GM21786 (cell line): Measurements from ENCODE around the gene ESCO1.
"Not testable (repeated sequence)": the region's sequence is repeated elsewhere in the genome, so short reads cannot be mapped to it uniquely, and the experiment has no call there.

Experiments used
- ATAC-seq: cut with Tn5 transposase; IDR thresholded peaks from one replicate; pipeline ENCODE4 v1.9.1; 2021; ENCODE audit not compliant: unreplicated experiment

Gene ESCO1

DNA sequence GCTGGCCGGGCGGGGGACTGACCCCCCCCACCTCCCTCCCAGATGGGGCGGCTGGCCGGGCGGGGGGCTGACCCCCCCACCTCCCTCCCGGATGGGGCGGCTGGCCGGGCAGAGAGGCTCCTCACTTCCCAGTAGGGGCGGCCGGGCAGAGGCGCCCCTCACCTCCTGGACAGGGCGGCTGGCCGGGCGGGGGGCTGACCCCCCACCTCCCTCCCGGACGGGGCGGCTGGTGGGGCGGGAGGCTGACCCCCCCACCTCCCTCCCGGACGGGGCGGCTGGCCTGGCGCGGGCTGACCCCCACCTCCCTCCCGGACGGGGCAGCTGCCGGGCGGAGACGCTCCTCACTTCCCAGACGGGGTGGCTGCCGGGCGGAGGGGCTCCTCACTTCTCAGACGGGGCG lies 8.1 kb downstream of the ESCO1 start:
- not testable (repeated sequence) for ATAC-seq

DNA sequence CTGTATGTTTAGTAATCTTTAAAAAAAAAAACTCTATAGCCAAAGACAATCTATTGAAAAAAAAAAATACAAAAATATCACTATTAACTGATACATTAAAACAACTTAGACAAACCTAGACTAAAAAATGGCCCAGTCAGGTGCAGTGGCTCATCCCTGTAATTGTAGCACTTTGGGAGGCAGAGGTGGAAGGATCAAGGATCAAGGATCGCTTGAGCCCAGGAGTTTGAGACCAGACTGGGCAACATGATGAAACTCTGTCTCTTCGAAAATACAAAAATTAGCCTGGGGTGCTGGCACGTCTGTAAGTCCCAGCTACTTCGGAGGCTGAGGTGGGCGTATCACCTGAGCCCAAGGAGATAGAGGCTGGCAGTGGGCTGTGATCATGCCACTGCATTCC lies 16.1 kb downstream of the ESCO1 start:
- ATAC-seq = no peak

DNA sequence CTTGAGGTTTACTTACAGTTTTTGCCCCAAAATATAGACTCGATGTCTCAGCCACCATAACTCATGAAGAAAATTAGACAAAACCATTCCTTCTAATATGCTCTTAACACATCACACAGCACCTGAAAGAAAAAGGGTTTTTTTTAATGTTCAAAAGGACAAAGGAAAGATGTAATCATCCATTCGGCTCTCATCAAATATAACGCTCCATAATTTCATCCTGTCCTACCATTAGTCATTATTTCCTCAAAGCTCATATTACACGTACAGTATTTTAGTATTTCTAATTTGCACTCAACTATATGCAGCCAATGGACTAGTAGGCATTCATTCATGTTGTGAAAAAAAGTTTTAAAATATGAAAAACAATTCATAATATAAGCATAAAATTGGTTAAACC lies 24.8 kb downstream of the ESCO1 start:
- no peak for ATAC-seq

DNA sequence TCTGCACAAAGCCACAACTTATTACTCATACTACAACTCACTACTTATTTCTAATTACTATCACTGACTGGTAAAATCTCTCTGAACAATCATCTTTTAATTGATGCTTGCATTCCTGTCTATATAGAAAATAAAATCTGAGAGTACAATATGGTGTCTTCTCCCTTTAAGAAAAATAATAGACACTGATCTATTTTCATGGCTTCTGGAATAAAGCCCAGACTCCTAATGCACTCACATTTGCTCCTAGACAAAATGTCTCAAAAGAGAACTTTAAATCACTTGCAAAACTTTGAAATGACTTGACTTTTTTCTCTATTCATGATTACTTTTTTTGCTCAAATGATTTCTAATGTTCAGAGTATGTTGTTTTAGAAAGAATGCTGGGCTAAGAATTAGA lies 28.7 kb downstream of the ESCO1 start:
- no peak for ATAC-seq

DNA sequence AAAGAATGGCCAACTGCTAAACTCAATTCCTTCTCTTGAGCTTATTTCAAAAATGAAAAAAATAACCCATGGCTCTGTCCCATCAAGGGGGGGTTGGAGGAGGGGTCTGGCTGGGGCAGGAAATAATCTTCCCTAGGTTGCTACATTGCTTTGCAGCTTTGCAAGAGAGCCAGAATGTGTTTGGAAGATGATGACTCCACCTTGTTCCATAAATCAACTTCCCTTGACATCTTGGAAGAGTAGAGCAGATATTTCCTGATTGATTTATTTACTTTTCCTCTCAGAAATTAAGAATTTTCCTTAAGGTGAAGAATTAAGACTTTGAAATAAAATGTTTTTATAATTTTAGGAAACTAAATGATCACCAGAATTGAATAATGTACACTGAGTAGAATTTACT lies 41.3 kb downstream of the ESCO1 start:
- ATAC-seq = no peak

DNA sequence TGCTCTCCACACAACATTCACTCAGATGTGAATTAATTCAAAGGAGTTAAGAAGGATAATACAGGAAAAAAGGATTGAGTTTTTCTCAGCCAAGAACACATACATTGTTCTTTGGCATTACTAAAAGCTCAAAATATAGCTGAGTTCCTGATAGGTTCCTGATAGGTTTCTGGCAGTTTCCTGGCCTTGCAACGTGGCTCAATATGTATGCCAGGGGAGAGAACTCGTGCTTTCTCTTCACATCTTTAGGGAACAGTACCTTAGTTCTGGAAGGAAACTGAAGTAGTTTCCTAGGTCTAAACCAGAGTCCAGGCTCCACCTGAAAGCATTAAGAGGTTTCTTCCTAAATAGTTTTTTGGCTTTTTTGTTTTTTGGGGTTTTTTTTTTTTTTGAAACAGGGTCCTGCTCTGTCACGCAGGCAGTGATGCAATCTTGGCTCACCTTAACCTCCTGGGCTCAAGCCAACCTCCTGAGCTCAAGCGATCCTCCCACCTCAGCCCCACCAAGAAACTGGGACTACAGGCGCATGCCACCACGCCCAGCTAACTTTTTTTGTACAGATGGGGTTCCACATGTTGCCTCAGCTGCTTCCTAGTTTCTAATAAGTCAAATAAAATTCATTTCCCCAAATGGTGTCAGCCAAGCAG lies 42.8 kb downstream of the ESCO1 start:
- ATAC-seq = no peak

DNA sequence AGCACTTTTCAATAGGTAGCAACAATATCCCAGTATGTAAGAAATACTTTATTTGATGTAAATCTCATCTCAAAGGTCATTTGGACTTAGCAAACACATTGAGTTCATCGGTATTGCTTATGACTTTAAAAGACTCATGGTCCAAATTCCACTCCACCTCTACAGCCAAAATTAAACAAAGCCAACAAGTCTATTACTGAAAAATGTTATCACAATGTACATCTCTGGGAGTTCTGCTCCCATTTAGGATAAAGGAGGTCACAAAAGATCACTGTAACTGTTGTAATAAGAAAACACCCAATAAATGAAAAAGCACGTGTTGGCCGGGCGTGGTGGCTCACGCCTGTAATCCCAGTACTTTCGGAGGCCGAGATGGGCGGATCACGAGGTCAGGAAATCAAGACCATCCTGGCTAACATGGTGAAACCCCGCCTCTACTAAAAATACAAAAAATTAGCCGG lies 50.0 kb downstream of the ESCO1 start:
- ATAC-seq = no peak

DNA sequence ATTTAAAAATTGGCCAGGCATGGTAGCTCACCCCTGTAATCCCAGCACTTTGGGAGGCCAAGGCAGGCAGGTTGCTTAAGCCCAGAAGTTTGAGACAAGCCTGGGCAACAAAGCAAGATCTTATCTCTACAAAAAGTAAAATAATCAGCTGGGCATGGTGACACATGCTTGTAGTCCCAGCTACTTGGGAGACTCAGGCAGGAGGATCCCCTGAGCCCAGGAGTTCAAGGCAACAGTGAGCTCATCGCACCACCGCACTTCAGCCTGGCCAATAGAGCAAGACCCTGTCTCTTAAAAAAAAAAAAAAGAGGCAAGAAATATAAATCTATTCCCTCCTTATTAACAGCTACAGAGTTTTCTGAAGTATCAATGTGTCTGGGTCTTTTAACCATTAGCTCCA lies 51.9 kb downstream of the ESCO1 start:
- ATAC-seq = no peak

DNA sequence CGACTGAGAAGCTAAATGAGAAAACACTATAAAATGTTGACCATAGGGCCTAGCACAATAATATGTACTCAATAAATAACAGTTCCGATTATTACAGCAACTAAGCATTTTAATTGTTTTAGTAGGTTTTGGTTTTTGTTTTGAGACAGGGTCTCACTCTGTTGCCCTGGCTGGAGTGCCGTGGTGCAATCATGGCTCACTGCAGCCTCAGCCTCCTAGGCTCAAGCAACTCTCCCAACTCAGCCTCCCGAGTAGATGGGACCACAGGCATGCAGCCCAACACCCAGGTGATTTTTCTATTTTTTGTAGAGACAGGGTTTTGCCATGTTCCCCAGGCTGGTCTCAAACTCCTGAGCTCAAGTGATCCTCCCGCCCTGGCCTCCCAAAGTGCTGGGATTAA lies 54.1 kb downstream of the ESCO1 start:
- no peak for ATAC-seq

DNA sequence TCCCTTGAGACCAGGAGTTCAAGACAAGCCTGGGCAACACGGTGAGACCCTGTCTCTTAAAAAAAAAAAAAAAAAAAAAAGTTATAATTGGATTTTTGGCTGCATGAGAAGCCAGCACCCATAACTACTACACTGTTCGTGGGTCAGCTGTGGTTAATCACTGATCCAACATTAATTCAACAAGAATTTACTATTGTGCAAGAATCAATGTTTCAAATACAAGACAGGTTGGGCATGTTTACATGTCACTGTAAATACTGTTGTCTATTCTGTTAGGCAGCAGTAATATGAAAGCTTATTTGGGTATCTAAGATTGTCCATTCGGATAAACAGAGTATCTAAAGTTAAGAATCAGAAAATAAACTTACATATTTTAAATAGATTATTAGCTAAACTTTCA lies 62.3 kb downstream of the ESCO1 start:
- no peak for ATAC-seq

DNA sequence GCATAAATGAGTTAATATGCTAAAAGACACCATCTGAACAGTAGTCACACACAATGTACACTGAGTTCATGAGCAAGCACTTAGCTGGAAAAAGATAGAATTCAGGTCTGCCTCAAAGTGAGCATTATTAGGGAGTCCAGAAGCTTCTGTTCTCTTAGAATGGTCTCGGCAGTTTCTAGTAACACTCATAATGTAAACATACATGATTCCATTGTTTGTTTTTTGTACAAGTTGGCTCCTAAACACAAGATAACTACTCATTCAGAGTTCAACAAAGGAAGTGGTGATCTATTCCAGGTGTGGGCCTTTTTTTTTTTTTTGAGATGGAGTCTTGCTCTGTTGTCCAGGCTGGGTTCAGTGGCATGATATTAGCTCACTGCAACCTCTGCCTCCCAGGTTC lies 66.2 kb downstream of the ESCO1 start:
- no peak for ATAC-seq

DNA sequence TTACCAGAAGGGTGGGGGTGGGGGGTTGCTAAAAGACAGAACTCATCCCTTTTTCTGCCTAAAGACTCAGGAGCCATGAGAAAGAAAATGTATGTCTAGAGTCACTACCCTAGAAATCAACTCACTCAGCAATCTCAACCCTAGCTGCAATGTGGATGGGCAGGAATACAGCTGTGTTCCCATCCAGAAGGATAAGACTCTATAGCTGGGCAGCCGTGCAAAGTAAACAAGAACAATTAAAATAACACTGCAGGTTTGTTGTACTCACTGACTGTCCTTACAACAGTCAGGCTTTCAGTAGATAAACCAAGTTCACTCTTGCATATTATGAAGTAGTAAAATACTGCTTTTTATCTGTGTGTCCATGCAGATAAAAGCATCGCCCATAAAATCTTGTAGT lies 74.0 kb downstream of the ESCO1 start:
- ATAC-seq = no peak

DNA sequence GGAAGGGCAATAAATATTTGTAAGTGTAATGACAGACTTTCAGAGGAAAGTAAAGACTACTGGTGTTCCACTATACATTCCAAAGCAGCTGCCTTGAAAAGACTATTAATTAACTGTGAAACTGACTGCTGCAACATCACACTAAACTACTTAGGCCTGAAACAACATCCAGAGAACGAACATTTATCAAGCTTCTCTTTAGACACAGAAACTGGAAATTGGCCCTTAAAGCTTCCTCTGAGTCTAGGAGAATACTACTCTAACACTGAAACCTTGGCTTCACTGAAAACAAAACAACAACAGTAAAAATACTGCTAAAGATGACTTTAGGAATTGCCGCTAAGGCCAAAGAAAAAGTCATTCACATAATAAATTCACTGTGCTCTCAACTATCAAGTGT lies 74.6 kb downstream of the ESCO1 start:
- ATAC-seq = no peak

DNA sequence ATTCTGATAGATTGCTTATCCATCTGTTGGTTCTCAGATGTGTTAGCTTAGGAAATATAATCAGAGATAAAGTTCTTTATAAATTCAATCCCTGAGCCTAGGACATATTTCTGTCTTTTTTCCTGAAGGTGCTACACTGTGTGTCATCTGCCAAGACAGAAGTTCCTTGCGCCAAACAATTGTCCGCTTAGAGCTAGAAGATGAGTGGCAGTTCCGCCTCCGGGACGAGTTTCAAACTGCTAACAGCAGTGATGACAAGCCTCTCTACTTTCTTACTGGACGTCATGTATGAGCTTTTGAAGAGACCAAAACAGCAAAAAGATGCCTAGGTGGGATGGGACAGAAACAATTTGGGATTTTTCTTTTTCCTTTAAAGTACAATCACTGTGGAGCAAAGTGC lies 78.0 kb downstream of the ESCO1 start:
- ATAC-seq = no peak

DNA sequence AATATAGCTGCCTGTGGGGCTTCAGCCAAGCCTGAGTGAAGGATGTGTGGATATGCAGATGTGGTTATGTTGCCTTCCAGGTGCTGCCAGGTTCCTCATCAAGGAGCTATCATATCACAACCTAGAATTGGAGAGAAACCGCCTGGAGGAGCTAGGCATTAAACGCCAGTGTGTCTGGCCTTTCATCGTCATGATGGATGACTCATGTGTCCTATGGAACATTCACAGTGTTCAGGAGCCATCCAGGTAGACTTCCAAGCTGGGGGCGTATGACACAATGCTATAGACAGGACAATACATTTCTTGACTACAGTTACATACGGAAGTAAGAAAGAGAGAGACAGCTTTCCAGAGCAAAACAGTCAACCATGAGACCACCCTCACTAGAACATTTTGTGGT lies 86.8 kb downstream of the ESCO1 start:
- ATAC-seq = no peak

DNA sequence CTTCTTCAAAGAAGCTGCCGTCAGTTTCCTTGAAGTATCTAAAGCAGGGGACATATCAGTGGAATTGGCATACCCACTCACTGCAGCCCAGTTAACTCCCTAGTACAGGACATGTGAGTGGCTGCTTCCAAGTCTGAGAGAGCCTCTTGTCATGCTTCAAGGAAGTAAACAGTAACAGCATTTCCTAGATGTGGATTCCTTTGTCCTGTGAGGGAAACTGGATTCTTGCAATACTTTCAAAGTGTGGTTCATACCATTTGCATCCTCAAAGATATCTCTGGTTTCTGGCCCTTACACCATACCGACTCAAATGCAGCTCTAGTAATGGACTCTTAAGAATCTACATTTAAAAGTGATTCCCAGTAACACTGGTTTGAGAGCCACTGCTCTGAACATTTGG lies 87.2 kb downstream of the ESCO1 start:
- ATAC-seq = no peak

DNA sequence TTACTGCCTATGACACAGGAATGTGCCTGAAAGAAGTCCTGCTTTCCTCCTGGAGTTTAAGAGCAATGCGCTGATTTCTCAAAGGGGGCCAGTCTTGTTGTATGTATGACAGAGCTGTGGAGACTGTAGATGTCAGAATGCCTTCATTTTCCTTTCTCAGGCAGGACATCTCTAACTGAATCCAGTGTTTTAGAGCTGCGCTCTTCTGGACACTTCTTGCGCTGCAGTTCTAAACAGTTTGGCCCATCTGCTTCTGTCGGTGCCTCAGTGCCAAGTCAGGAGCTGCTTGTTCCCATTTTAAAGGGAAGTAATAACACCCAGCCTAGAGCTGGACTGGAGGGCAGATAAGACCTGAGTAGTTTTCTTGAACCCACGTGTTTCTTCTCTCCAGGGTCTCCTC lies 91.4 kb downstream of the ESCO1 start:
- no peak for ATAC-seq

DNA sequence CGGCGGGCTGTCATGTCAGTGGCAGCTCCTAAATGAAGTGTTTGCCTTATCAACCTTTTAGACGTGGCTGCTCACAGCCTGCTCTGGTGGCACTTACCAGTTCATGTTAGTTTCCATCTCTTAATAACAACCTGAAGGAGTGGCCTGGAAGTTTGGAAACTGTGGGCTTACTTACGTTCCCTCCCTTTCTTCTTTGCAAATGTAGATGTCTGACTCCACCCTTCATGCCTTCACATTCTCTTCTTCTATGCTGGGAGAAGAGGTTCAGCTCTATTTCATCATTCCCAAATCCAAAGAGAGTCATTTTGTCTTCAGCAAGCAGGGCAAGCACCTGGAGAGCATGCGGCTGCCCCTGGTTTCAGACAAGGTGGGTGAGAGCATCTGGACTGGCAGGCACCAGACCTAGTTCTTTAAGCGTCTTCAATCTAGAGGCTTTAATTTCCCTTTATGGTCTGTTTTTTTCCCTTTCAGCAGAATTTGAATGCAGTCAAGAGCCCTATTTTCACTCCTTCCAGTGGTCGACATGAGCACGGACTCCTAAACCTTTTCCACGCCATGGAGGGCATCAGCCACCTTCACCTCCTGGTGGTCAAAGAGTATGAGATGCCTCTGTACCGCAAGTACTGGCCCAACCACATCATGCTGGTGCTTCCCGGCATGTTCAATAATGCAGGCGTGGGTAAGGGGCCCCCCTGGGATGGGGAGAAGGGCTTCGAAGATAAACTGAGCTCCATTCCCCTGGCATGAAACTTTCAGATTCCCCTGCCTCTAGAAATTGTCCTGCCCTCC lies 92.4 kb downstream of the ESCO1 start:
- ATAC-seq = no peak

DNA sequence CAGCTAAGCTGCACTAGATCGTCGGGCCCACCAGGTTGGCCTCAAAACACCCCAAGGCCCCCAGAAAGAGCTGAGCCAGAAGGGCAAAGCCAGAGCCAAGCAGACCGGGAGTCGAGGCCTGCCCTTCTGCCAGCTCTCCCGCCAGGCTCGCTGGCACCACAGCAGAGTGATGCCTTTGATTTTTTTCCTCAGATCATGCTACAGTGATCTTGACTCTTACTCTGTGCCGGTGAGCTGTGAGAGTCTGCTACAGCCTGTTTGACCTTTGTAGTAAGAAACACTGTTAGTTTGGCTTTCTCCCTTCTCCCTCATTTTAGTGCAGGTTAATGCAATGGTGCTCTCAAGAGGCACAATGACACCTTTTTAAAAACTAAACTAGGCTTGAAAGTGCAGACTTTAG lies 97.8 kb downstream of the ESCO1 start:
- ATAC-seq = no peak

DNA sequence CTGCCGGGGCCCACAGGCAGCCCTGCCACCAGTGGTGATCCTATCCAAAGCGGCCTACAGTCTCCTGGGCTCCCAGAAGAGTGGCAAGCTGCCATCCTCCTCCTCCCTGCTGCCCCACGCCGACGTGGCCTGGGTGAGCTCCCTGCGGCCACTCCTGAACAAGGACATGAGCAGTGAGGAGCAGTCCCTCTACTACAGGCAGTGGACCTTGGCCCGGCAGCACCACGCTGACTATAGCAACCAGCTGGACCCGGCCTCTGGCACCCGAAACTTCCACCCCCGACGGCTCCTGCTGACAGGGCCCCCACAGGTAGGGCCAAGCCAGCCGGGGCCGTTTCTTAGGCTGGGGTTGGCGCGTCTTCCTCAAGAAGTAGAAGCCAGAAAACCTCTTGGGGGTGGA lies 100.5 kb downstream of the ESCO1 start:
- no peak for ATAC-seq

DNA sequence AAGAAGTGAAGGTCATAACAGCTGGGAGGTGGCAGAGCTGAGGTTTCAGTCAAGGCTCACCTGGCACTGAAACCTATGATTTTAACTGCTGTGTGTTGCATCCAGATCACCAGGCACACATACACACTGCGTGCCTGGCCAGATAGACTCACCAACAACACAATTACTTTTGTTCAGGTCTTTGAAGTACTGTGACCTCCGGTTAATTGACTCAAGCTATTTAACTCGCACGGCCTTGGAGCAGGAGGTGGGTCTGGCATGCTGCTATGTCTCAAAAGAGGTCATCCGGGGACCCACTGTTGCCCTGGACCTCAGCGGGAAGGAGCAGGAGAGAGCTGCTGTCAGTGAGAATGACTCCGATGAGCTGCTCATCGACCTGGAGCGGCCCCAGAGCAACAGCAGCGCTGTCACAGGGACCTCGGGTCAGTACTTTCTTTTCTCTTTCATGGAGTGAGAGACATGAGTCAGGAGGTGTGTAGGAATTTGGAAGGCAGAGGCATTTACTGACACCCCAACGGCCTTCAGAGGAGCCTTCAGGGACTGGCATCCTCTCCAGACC lies 104.1 kb downstream of the ESCO1 start:
- ATAC-seq = no peak

DNA sequence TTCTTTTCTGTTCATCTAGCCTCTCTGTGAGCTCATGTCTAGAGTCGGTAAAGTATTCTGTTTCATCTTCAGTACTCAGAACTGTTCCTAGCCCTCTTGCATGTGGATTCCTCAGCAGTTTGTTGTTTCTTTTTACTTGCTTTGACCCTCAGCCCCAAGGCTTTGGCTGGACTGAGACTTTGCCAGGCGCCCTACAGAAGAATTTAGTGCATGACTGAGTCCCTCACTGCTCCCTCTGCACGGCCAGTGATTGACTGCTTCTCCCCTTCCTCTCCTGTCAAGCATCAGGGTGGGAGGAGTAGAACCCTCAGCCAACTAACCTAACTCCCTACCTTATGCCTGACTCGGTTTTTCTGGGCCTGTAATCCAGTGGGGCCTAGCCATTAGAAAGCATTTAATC lies 109.8 kb downstream of the ESCO1 start:
- no peak for ATAC-seq
